NCI-H1105 treated with DMSO at 0.1 percent for 48 hours (cell line): ENCODE results near the gene PHACTR3.
"Not testable (repeated sequence)": the region's sequence is repeated elsewhere in the genome, so short reads cannot be mapped to it uniquely, and the experiment has no call there.

Source experiments
- DNase-seq: peaks from one replicate; lab custom pipeline; 2025; lab: John Stamatoyannopoulos, UW

Gene PHACTR3

DNA sequence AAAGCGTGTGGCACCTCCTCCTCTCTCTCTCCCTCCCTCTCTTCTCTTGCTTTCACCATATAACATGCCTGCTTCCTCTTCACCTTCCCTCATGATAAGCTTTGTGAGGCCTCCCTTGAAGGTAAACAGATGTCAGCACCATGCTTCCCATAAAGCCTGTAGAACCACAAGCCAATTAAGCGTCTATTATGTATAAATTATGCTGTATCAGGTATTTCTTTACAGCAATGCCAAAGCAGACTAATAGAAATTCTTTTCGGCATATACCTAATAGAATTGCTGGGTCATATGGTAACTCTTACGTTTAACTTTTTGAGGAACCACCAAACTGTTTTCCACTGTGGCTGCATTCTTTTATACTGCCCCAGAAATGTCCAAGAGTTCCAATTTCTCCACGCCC, 254.1 kb downstream of the PHACTR3 start:
- no peak for DNase-seq

DNA sequence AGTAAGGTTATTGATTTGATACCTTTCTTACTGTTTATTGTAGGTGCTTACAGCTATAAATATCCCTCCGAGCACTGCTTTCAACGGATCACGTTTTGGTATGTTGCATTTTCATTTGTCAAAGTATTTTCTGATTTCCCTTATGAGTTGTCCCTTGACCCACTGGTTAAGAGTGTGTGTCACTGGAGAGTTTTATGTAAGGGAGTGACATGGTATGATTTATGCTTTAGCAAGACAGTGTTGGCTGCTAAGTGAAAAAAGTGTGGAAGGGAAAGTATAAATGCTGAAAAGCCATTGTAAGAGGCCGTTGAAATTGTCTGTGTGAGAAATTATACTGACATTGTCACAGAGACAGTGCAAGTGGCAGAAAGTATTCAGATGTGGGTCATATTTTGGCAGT, 257.1 kb downstream of the PHACTR3 start:
- DNase-seq, result no peak

DNA sequence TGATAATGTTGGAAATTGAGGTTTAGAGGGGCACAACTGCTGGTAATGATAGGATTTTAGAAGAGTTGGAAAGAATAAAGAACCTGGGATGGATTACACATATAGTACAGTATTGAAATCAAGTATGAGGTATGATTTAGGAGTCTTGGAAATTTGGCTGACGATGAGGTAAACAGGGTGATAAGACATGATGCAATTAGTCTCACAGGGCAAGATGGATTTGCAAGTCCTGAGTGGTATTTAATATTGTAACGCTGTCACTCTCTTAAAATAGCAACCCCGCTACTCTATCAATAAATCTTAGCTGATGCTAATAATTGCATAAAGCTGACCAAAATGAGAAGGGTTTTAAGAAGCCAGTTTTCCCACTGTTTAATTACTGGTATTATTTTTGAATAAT, 258.7 kb downstream of the PHACTR3 start:
- no peak for DNase-seq

DNA sequence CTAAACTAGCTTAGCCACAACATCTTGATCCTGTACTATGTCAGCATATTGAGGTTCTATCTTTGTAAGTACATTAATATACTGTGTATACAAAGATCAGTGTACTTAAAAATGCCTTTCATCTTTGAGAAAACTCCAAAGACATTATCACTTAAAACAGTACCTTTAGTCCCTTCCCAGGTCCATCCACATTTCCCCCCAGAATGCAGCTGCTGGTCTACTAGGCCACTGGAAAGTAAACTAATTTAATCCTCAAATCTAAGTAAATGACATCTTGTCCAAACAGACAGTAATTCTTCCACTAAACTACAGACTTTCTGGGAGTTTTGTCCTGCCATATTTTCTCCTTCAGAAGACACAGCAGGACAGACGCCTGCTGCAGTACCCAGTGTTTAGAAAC, 260.4 kb downstream of the PHACTR3 start:
- DNase-seq, result no peak

DNA sequence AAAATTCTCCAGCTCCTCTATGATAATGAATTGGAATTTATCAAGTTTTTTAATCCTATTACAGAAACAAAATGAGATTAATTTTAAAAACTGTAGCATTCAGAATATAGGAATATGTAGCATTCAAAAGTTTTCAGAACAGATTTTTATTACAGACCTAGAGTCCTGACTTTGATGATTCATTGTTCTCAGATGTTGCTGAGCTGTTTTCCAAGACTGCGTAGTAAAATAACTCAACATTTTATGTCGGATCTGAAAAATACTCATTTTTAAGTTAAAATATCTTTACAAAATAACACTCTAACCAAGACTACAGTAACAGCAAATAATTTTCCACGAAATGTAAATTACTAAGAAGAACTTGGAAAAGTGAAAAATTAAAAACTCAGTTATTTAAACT, 262.0 kb downstream of the PHACTR3 start:
- no peak for DNase-seq

DNA sequence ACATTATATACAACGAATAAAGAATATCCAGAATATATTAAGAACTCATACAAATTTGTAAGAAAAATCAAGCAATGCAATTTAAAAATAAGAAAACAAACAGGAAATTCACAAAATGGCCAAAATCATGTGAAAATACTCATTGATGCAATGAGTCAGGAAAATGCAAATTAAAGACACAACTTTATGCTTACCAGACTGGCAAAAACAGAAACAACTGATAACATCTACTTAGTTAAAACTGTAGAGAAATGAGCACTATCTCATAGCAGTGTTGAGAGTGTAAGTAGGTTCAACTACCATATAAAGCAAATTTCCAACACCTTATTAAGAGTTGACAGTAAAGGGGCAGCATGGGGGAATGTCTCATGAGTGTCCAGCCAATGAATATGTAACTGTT, 266.8 kb downstream of the PHACTR3 start:
- no peak for DNase-seq

DNA sequence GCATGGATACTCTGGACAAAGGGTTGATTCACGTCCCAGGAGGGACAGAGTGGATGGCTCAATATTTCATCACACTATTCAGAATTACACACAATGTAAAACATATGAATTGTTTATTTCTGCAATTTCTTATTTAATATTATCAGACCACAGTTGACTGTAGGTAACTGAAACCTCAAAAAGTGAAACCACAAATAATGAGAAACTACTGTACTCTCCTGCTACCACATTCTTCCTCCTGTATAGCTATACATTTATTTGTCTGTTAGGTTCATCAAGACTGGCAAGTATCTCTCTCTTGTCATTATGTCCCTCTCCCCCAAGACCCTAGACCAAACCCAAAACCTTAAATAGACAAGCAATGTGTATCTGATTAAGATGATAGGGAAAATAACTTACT, 269.1 kb downstream of the PHACTR3 start:
- no peak for DNase-seq

DNA sequence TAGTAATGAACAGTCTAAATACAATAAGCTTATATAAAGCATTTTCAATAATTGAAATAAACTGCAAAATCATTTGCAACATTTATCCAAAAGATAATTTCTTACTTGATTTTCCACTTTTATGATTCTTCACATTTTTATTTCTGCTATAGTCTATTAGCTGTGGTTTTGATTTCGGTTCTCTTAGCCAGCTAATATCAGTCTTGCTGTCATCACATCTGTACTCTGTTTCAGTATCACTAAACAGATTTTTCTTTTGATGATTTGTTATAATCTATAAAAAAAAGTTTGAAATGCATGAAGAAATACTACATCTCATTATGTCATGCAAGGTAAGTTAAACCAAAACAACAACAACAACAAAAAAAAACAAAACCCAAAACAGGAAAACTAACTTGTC, 275.9 kb downstream of the PHACTR3 start:
- DNase-seq, result no peak

DNA sequence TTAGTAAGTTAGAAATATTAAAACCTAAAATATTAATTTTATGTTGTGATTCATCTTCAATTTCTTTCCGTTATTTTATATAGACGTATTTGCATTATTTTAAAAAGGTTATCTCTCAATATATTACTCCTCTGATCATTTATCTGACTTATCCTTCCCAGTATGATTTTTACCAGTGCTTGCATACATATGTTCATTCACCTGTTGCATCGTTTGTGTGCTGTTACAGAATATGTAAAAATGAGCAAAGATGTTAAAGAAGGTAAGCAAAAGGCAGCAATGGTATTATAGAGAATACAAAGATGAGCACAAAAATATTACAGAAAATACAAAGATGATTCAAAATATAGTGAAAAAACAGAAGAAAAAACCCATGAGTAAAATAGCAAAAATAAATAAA, 280.2 kb downstream of the PHACTR3 start:
- DNase-seq, result no peak

DNA sequence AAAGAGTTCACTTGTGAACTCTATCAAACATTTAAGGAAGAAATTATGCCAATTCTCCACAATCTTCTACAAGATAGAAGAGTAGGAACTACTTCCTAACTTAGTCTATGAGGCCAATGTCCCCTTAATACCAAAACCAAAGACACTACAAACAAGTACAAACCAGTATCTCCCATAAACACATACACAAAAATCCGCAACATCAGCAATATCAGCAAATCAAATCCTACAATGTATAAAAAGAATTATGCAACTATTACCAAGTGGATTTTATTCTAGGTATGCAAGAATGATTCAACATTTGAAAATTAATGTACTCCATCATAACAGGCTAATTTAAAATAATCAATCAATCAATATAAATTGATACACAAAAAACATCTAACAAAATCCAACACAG, 283.7 kb downstream of the PHACTR3 start:
- no peak for DNase-seq

DNA sequence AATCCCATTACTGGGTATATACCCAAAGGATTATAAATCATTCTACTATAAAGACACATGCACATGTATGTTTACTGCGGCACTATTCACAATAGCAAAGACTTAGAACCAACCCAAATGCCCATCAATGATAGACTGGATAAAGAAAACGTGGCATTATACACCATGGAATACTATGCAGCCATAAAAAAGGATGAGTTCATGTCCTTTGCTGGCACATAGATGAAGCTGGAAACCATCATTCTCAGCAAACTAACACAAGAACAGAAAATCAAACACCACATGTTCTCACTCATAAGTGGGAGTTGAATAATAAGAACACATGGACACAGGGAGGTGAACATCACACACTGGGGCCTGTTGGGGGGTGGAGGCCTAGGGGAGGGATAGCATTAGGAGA, 285.7 kb downstream of the PHACTR3 start:
- DNase-seq, result not testable (repeated sequence)

DNA sequence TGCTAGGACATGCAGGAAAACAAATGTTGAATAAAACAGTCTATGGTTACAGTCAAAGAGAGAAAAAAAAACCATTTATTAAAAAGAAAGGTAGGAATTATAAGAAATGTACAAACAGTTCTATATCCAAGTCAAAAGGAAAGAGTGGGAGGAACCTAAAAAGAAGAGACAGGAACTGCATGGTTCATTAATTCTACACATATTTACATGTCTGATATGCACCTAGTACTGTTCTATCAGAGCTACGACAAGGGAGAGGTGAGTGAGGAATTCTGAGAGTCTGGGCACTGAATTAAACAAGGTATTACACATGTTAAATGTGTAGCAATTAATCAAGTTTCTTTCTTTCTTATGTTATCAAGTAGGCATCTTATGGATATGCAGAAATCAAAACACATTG, 287.2 kb downstream of the PHACTR3 start:
- DNase-seq, result no peak

DNA sequence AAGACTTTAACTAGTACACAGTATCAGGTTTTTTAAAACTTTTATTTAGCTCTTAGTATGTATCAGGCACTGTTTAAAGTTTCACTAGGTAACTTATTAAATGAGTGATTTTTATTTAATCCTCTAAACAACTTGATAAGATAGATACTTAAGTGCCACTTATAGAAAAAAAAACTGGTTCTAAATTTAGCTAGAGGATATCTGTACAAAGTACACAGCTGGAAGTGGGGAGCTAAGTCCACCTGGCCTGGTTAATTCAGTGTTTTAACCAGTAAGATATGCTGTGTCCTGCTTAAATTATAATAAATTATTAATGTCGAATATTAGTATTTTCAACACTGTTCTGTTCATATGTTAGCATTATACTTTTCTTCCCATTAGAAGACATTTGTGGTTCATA, 291.6 kb downstream of the PHACTR3 start:
- DNase-seq, result no peak
